ENCODE measurements around the gene COL1A2.

Gene COL1A2

GRCh38 chr7:94439893-94440381 is 45.2 kb downstream of the COL1A2 start:
- DNase-seq, result no peak

GRCh38 chr7:94440451-94441039 is 45.9 kb downstream of the COL1A2 start:
- DNase-seq, result no peak

- DNase-seq, result no peak
These were observed 46.4 kb downstream of the COL1A2 start for GRCh38 chr7:94441138-94441537.

- no peak for DNase-seq
These were observed 47.9 kb downstream of the COL1A2 start for GRCh38 chr7:94442639-94443038.

GRCh38 chr7:94444813-94445212 is 50.1 kb downstream of the COL1A2 start:
- no peak for DNase-seq

GRCh38 chr7:94445696-94446194 is 51.0 kb downstream of the COL1A2 start:
- DNase-seq, result no peak

GRCh38 chr7:94446308-94446707 is 51.6 kb downstream of the COL1A2 start:
- DNase-seq, result no peak

- DNase-seq, result no peak
These were observed 54.5 kb downstream of the COL1A2 start for GRCh38 chr7:94449151-94449725.

GRCh38 chr7:94450044-94450697 is 55.5 kb downstream of the COL1A2 start:
- DNase-seq, result no peak

GRCh38 chr7:94451187-94451586 is 56.5 kb downstream of the COL1A2 start:
- no peak for DNase-seq

GRCh38 chr7:94452239-94452638 is 57.5 kb downstream of the COL1A2 start:
- no peak for DNase-seq

GRCh38 chr7:94453898-94454297 is 59.2 kb downstream of the COL1A2 start:
- DNase-seq, result no peak

- no peak for DNase-seq
These were observed 63.3 kb downstream of the COL1A2 start for GRCh38 chr7:94458041-94458440.

GRCh38 chr7:94466516-94466915 is 71.8 kb downstream of the COL1A2 start:
- no peak for DNase-seq

GRCh38 chr7:94471604-94472003 is 76.9 kb downstream of the COL1A2 start:
- no peak for DNase-seq

GRCh38 chr7:94472608-94473007 is 77.9 kb downstream of the COL1A2 start:
- DNase-seq, result no peak

- no peak for DNase-seq
These were observed 81.7 kb downstream of the COL1A2 start for GRCh38 chr7:94476251-94476840.

GRCh38 chr7:94477878-94478277 is 83.2 kb downstream of the COL1A2 start:
- no peak for DNase-seq

- DNase-seq, result no peak
These were observed 84.0 kb downstream of the COL1A2 start for GRCh38 chr7:94478648-94479214.
